ENCODE measurements around the gene CASP8. TPM values are rescaled to one million over a fixed set of nuclear protein-coding genes. Genes with fewer than 3 reads are reported as not detected.

The CASP8 gene
- total and polyA plus RNA-seq, 2 donors (not counting 1 experiment from before 2014, with no cell fraction given), result 76.7 to 120 TPM

- ChIA-PET CTCF (interaction anchor here (0.9 to 2.6 kb wide), 3 partner anchors 37 to 43 kb away, joined by 3 to 7 read pairs (median 3); no protein-coding TSS in a partner anchor), POLR2A (no interaction called here)
- intact Hi-C loops (cut with micrococcal nuclease), result no loop called here
- no peak overlapping the region for H2AFZ ChIP-seq (ENCODE audit: insufficient read depth, low read depth, low read length, poor library complexity, severe bottlenecking)
- no peak for DNase-seq
- peaks cover 10 to 13% of the 10 kb centered on the region in 2 donors for H3K4me1 ChIP-seq (ENCODE audit: control insufficient read depth in 2 of 2, insufficient read depth in 2 of 2, low read length in 2 of 2)
- peak overlapping the region in 1 of 2 donors; percentile 54 for H3K27ac ChIP-seq (ENCODE audit: low read length in 2 of 2)
- ATAC-seq (ENCODE audit: low read depth), result no peak
- H4K20me1 ChIP-seq (ENCODE audit: control insufficient read depth, insufficient read depth, low read length, poor library complexity, severe bottlenecking), result peaks cover 22% of the 10 kb centered on the region
- no peaks in the 10 kb centered on the region for H3K27me3 ChIP-seq (replicated peaks in 1 of 4; ENCODE audit: control extremely low read depth in 1 of 4, control insufficient read depth in 3 of 4, insufficient read depth in 4 of 4, low read length in 3 of 4)
- Mint-ChIP-seq H3K27me3 (no peaks in the 10 kb centered on the region), H3K27ac (no peak overlapping the region), H3K9me3 (ENCODE audit: insufficient read depth) (no peaks in the 10 kb centered on the region), H3K4me3 (no peak overlapping the region), H3K4me1 (peaks cover 27% of the 10 kb centered on the region)
- H3K9me3 ChIP-seq (ENCODE audit: control extremely low read depth in 1 of 3, control insufficient read depth in 2 of 3, insufficient read depth in 1 of 3, low read length in 2 of 3), result no peaks in the 10 kb centered on the region
- no CpG with 5 or more reads among the region's 2 CpGs for WGBS (ENCODE audit: insufficient coverage)
- no peak overlapping the region for H3K4me2 ChIP-seq (replicated peaks; ENCODE audit: low read depth, low read length, poor library complexity, severe bottlenecking)
- peaks cover 20 to 93% of the 10 kb centered on the region in 2 experiments for H3K36me3 ChIP-seq (replicated peaks in 1 of 2; ENCODE audit: control extremely low read depth in 1 of 2, control insufficient read depth in 1 of 2, extremely low read depth in 1 of 2, insufficient read depth in 2 of 2, low read length in 1 of 2)
- TF ChIP-seq CTCF (IDR thresholded peaks at IDR 0.05) (no peak), EZH2 (IDR thresholded peaks at IDR 0.05; ENCODE audit: borderline replicate concordance, insufficient read depth, low read depth, low read length, poor library complexity, severe bottlenecking) (no peak)
- peaks cover 31% of the 10 kb centered on the region for H3K79me2 ChIP-seq (ENCODE audit: control insufficient read depth, insufficient read depth, low read length)
- H3K4me3 ChIP-seq (ENCODE audit: control extremely low read depth in 1 of 5, extremely low read depth in 1 of 5, insufficient read depth in 1 of 5, low read depth in 2 of 5, low read length in 4 of 5), result no peak overlapping the region
- H3K9ac ChIP-seq (ENCODE audit: low read length), result no peak overlapping the region
Observed at GRCh38 chr2:201275069-201275468, 14.7 kb downstream of the CASP8 start.

GRCh38 chr2:201275990-201276389 lies 15.7 kb downstream of the CASP8 start:
- ATAC-seq (ENCODE audit: low read depth), result no peak
- no peak overlapping the region for H3K4me3 Mint-ChIP-seq

More at GRCh38 chr2:201275990-201276389, 15.7 kb downstream of the CASP8 start:
- H3K9me3 Mint-ChIP-seq (ENCODE audit: insufficient read depth), result no peaks in the 10 kb centered on the region
- peaks cover 10 to 18% of the 10 kb centered on the region in 2 donors for H3K4me1 ChIP-seq (ENCODE audit: control insufficient read depth in 2 of 2, insufficient read depth in 2 of 2, low read length in 2 of 2)
- no peak overlapping the region for H3K4me2 ChIP-seq (replicated peaks; ENCODE audit: low read depth, low read length, poor library complexity, severe bottlenecking)
- H2AFZ ChIP-seq (ENCODE audit: insufficient read depth, low read depth, low read length, poor library complexity, severe bottlenecking), result no peak overlapping the region
- no peaks in the 10 kb centered on the region for H3K27me3 Mint-ChIP-seq
- 100% methylated on average over 4 of the region's 5 CpGs for WGBS (ENCODE audit: insufficient coverage)
- H3K4me1 Mint-ChIP-seq, result peaks cover 27% of the 10 kb centered on the region
- POLR2A ChIA-PET, result interaction anchor here (2.0 kb wide), 1 partner anchor 39 kb away, joined by 5 read pairs; no protein-coding TSS in a partner anchor
- H3K9me3 ChIP-seq (ENCODE audit: control extremely low read depth in 1 of 3, control insufficient read depth in 2 of 3, insufficient read depth in 1 of 3, low read length in 2 of 3), result no peaks in the 10 kb centered on the region
- H3K79me2 ChIP-seq (ENCODE audit: control insufficient read depth, insufficient read depth, low read length), result peaks cover 31% of the 10 kb centered on the region
- H3K27ac Mint-ChIP-seq, result peak overlapping the region; percentile 53
- no peak overlapping the region for H3K27ac ChIP-seq (ENCODE audit: low read length in 2 of 2)
- TF ChIP-seq CTCF (IDR thresholded peaks at IDR 0.05) (no peak), EZH2 (IDR thresholded peaks at IDR 0.05; ENCODE audit: borderline replicate concordance, insufficient read depth, low read depth, low read length, poor library complexity, severe bottlenecking) (no peak)
- peaks cover 16 to 91% of the 10 kb centered on the region in 2 experiments for H3K36me3 ChIP-seq (replicated peaks in 1 of 2; ENCODE audit: control extremely low read depth in 1 of 2, control insufficient read depth in 1 of 2, extremely low read depth in 1 of 2, insufficient read depth in 2 of 2, low read length in 1 of 2)
- no peak for DNase-seq
- CTCF ChIA-PET, result interaction anchor here (1.1 to 1.5 kb wide), 2 partner anchors 15 to 43 kb away, joined by 3 to 9 read pairs; partner anchors contain the start of gene CASP8
- H4K20me1 ChIP-seq (ENCODE audit: control insufficient read depth, insufficient read depth, low read length, poor library complexity, severe bottlenecking), result peaks cover 12% of the 10 kb centered on the region
- intact Hi-C loops (cut with micrococcal nuclease), result loop anchor here (2.0 kb wide), 1 partner anchor 15 kb away; the partner anchor contains the start of gene CASP8
- no peak overlapping the region for H3K9ac ChIP-seq (ENCODE audit: low read length)
- no peak overlapping the region for H3K4me3 ChIP-seq (ENCODE audit: control extremely low read depth in 1 of 5, extremely low read depth in 1 of 5, insufficient read depth in 1 of 5, low read depth in 2 of 5, low read length in 4 of 5)
- H3K27me3 ChIP-seq (replicated peaks in 1 of 4; ENCODE audit: control extremely low read depth in 1 of 4, control insufficient read depth in 3 of 4, insufficient read depth in 4 of 4, low read length in 3 of 4), result no peaks in the 10 kb centered on the region

Measured in B cell (primary cell).